ENCODE measurements around the gene PGM2L1.

Gene PGM2L1

GRCh38 chr11:74311352-74311926 lies 86.8 kb downstream of the PGM2L1 start, which contains the start of gene P4HA3:
P4HA3 (minus strand) TSS chr11:74311640; CDS start chr11:74311611, 29 bp downstream.
- Histone ChIP-seq H3K27me3 (replicated peaks; ENCODE audit: control insufficient read depth, insufficient read depth, low read length, poor library complexity, severe bottlenecking) (peaks cover 8% of the 10 kb centered on the region), H3K4me3 (ENCODE audit: insufficient read depth, low read depth, low read length, poor library complexity, severe bottlenecking) (peak within 1 kb of the TSS; percentile 43), H3K9me3 (ENCODE audit: control insufficient read depth, low read length) (no peaks in the 10 kb centered on the region), H3K27ac (ENCODE audit: insufficient read depth, low read length, poor library complexity, severe bottlenecking) (no peak within 1 kb of the TSS), H3K36me3 (ENCODE audit: control insufficient read depth, insufficient read depth, low read length) (no peaks in the 10 kb centered on the region), H3K4me1 (ENCODE audit: control insufficient read depth, insufficient read depth, low read length, poor library complexity, severe bottlenecking) (peaks cover 10% of the 10 kb centered on the region)
- peak in 2 of 3 donors; percentile 9 to 26 for DNase-seq

DNA sequence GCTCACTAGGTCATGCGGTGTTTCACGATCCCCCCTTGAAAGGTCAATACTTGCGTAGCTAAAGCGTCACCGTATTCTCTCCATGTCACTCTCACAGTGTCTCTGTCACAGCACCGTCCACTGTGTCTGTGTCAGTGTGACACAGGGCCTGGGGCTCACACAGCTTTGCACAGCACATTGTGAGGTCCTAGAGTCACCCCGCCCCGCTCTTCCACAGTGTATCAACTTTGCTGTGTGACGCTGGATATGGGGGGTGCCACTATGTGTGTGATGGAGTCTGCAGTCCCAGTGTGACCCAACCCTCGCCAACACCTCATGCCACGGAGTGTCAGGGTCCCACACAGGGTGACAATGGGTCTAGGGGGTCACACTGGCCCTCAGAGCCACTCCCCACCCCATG lies 87.4 kb downstream of the PGM2L1 start:
- Histone ChIP-seq H3K4me1 (ENCODE audit: control insufficient read depth, insufficient read depth, low read length, poor library complexity, severe bottlenecking) (peaks cover 10% of the 10 kb centered on the region), H3K36me3 (ENCODE audit: control insufficient read depth, insufficient read depth, low read length) (no peaks in the 10 kb centered on the region), H3K27ac (ENCODE audit: insufficient read depth, low read length, poor library complexity, severe bottlenecking) (no peak overlapping the region), H3K27me3 (replicated peaks; ENCODE audit: control insufficient read depth, insufficient read depth, low read length, poor library complexity, severe bottlenecking) (peaks cover 8% of the 10 kb centered on the region), H3K9me3 (ENCODE audit: control insufficient read depth, low read length) (no peaks in the 10 kb centered on the region), H3K4me3 (ENCODE audit: insufficient read depth, low read depth, low read length, poor library complexity, severe bottlenecking) (peak overlapping the region; percentile 43)
- DNase-seq: no peak

GRCh38 chr11:74307434-74307833 lies 90.8 kb downstream of the PGM2L1 start:
- DNase-seq: no peak
- Histone ChIP-seq H3K9me3 (ENCODE audit: control insufficient read depth, low read length) (no peaks in the 10 kb centered on the region), H3K4me3 (ENCODE audit: insufficient read depth, low read depth, low read length, poor library complexity, severe bottlenecking) (no peak overlapping the region), H3K4me1 (ENCODE audit: control insufficient read depth, insufficient read depth, low read length, poor library complexity, severe bottlenecking) (peaks cover 10% of the 10 kb centered on the region), H3K27ac (ENCODE audit: insufficient read depth, low read length, poor library complexity, severe bottlenecking) (no peak overlapping the region), H3K36me3 (ENCODE audit: control insufficient read depth, insufficient read depth, low read length) (no peaks in the 10 kb centered on the region), H3K27me3 (replicated peaks; ENCODE audit: control insufficient read depth, insufficient read depth, low read length, poor library complexity, severe bottlenecking) (peaks cover 8% of the 10 kb centered on the region)

- no peak for DNase-seq
- H3K4me1 ChIP-seq (ENCODE audit: control insufficient read depth, insufficient read depth, low read length, poor library complexity, severe bottlenecking): peaks cover 9% of the 10 kb centered on the region
- no peak overlapping the region for H3K27ac ChIP-seq (ENCODE audit: insufficient read depth, low read length, poor library complexity, severe bottlenecking)
- H3K36me3 ChIP-seq (ENCODE audit: control insufficient read depth, insufficient read depth, low read length): no peaks in the 10 kb centered on the region
- no peak overlapping the region for H3K4me3 ChIP-seq (ENCODE audit: insufficient read depth, low read depth, low read length, poor library complexity, severe bottlenecking)
- H3K9me3 ChIP-seq (ENCODE audit: control insufficient read depth, low read length): no peaks in the 10 kb centered on the region
- peaks cover 8% of the 10 kb centered on the region for H3K27me3 ChIP-seq (replicated peaks; ENCODE audit: control insufficient read depth, insufficient read depth, low read length, poor library complexity, severe bottlenecking)
These were observed 91.6 kb downstream of the PGM2L1 start for GRCh38 chr11:74306435-74307175.

DNA sequence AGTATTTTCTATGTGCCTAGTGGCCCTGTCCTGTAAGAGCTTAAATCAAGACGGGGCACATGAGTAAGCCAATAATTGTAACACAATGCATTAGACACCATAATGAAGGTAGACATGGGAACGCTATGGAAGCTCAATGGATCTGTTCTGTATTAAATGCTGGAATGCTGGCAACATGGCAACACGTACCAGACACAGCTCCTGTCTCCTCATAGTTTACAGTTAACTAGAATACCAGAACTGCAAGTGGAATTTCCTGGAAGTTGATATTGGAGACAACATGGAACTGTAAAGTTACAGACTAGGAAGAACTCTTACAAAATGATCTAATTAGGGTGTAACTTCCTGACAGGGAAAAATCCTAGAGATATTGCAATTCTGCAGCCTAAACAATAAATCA lies 99.2 kb downstream of the PGM2L1 start:
- Histone ChIP-seq H3K4me1 (ENCODE audit: control insufficient read depth, insufficient read depth, low read length, poor library complexity, severe bottlenecking) (no peaks in the 10 kb centered on the region), H3K36me3 (ENCODE audit: control insufficient read depth, insufficient read depth, low read length) (no peaks in the 10 kb centered on the region), H3K27me3 (replicated peaks; ENCODE audit: control insufficient read depth, insufficient read depth, low read length, poor library complexity, severe bottlenecking) (no peaks in the 10 kb centered on the region), H3K27ac (ENCODE audit: insufficient read depth, low read length, poor library complexity, severe bottlenecking) (no peak overlapping the region), H3K4me3 (ENCODE audit: insufficient read depth, low read depth, low read length, poor library complexity, severe bottlenecking) (no peak overlapping the region), H3K9me3 (ENCODE audit: control insufficient read depth, low read length) (no peaks in the 10 kb centered on the region)
- DNase-seq: no peak

GRCh38 chr11:74297484-74297883 lies 100.7 kb downstream of the PGM2L1 start:
- no peaks in the 10 kb centered on the region for H3K36me3 ChIP-seq (ENCODE audit: control insufficient read depth, insufficient read depth, low read length)
- H3K4me3 ChIP-seq (ENCODE audit: insufficient read depth, low read depth, low read length, poor library complexity, severe bottlenecking): no peak overlapping the region
- DNase-seq: no peak
- H3K27me3 ChIP-seq (replicated peaks; ENCODE audit: control insufficient read depth, insufficient read depth, low read length, poor library complexity, severe bottlenecking): no peaks in the 10 kb centered on the region
- no peaks in the 10 kb centered on the region for H3K4me1 ChIP-seq (ENCODE audit: control insufficient read depth, insufficient read depth, low read length, poor library complexity, severe bottlenecking)
- H3K27ac ChIP-seq (ENCODE audit: insufficient read depth, low read length, poor library complexity, severe bottlenecking): no peak overlapping the region
- no peaks in the 10 kb centered on the region for H3K9me3 ChIP-seq (ENCODE audit: control insufficient read depth, low read length)

DNA sequence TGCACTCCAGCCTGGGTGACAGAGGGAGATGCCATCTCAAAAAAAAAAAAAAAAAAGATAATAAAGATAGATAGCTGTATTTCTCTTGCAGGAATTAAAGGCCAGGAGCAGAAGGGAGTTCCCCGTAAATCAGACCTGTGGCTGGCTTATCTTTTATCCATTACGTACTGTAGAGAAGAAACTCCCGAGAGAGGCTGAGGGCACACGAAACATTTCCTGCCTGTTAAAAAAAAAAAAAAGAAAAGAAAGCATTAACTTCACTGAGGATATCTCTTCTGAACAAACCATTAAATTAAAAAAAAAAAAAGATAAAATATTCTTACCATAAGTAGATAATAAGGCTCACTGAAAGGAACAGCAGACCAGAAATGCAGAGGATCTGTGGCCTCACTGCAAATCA lies 109.3 kb downstream of the PGM2L1 start:
- H3K27me3 ChIP-seq (replicated peaks; ENCODE audit: control insufficient read depth, insufficient read depth, low read length, poor library complexity, severe bottlenecking): no peaks in the 10 kb centered on the region
- no peak overlapping the region for H3K4me3 ChIP-seq (ENCODE audit: insufficient read depth, low read depth, low read length, poor library complexity, severe bottlenecking)
- no peaks in the 10 kb centered on the region for H3K36me3 ChIP-seq (ENCODE audit: control insufficient read depth, insufficient read depth, low read length)
- no peaks in the 10 kb centered on the region for H3K4me1 ChIP-seq (ENCODE audit: control insufficient read depth, insufficient read depth, low read length, poor library complexity, severe bottlenecking)
- H3K9me3 ChIP-seq (ENCODE audit: control insufficient read depth, low read length): no peaks in the 10 kb centered on the region
- DNase-seq: no peak
- no peak overlapping the region for H3K27ac ChIP-seq (ENCODE audit: insufficient read depth, low read length, poor library complexity, severe bottlenecking)

DNA sequence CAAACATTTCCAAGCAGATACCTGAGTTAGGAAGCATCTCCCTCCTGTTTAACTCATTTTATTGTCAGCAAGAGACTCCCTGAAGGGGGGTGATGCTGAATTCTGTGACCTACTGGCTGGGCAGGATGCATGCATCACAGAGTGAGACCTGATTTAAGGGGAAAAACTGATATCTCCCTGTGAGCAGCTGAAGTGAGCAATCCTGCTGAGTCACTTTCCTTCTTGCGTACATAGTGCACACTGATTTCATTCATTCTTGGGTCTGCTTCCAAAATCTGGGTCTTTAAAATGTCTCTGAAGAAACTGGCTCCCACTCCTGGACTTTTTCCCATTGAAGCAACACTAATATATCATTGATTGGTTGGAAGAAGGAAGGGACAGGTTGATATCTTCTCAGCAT lies 110.1 kb downstream of the PGM2L1 start:
- no peaks in the 10 kb centered on the region for H3K9me3 ChIP-seq (ENCODE audit: control insufficient read depth, low read length)
- H3K4me1 ChIP-seq (ENCODE audit: control insufficient read depth, insufficient read depth, low read length, poor library complexity, severe bottlenecking): no peaks in the 10 kb centered on the region
- H3K36me3 ChIP-seq (ENCODE audit: control insufficient read depth, insufficient read depth, low read length): no peaks in the 10 kb centered on the region
- no peak overlapping the region for H3K27ac ChIP-seq (ENCODE audit: insufficient read depth, low read length, poor library complexity, severe bottlenecking)
- H3K27me3 ChIP-seq (replicated peaks; ENCODE audit: control insufficient read depth, insufficient read depth, low read length, poor library complexity, severe bottlenecking): no peaks in the 10 kb centered on the region
- no peak for DNase-seq
- H3K4me3 ChIP-seq (ENCODE audit: insufficient read depth, low read depth, low read length, poor library complexity, severe bottlenecking): no peak overlapping the region

DNA sequence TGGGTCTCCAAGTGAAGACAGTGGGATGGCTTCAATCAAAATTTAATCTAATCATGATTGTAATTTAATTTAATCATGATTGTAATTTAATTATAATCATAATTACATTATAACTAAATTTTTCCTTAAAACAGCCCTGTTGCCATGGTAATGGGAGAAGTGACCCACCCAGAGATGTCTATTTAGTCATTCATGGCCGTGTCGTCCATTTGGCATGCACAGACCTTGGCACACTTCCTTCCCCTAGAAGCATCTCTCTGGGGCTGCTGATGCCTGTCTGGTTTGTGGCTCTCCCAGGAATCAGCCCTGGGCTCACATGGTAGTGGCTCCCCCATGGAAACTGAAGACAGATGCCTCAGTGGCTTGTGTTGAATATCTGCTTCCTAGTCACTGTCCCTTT lies 113.8 kb downstream of the PGM2L1 start:
- Histone ChIP-seq H3K4me1 (ENCODE audit: control insufficient read depth, insufficient read depth, low read length, poor library complexity, severe bottlenecking) (no peaks in the 10 kb centered on the region), H3K27ac (ENCODE audit: insufficient read depth, low read length, poor library complexity, severe bottlenecking) (no peak overlapping the region), H3K36me3 (ENCODE audit: control insufficient read depth, insufficient read depth, low read length) (no peaks in the 10 kb centered on the region), H3K4me3 (ENCODE audit: insufficient read depth, low read depth, low read length, poor library complexity, severe bottlenecking) (no peak overlapping the region), H3K27me3 (replicated peaks; ENCODE audit: control insufficient read depth, insufficient read depth, low read length, poor library complexity, severe bottlenecking) (no peaks in the 10 kb centered on the region), H3K9me3 (ENCODE audit: control insufficient read depth, low read length) (no peaks in the 10 kb centered on the region)
- no peak for DNase-seq

GRCh38 chr11:74283580-74284180 lies 114.6 kb downstream of the PGM2L1 start:
- no peaks in the 10 kb centered on the region for H3K4me1 ChIP-seq (ENCODE audit: control insufficient read depth, insufficient read depth, low read length, poor library complexity, severe bottlenecking)
- H3K27ac ChIP-seq (ENCODE audit: insufficient read depth, low read length, poor library complexity, severe bottlenecking): no peak overlapping the region
- H3K4me3 ChIP-seq (ENCODE audit: insufficient read depth, low read depth, low read length, poor library complexity, severe bottlenecking): no peak overlapping the region
- no peaks in the 10 kb centered on the region for H3K9me3 ChIP-seq (ENCODE audit: control insufficient read depth, low read length)
- DNase-seq: no peak
- H3K36me3 ChIP-seq (ENCODE audit: control insufficient read depth, insufficient read depth, low read length): no peaks in the 10 kb centered on the region
- H3K27me3 ChIP-seq (replicated peaks; ENCODE audit: control insufficient read depth, insufficient read depth, low read length, poor library complexity, severe bottlenecking): no peaks in the 10 kb centered on the region
